GM21515 (cell line): ENCODE data around the gene TSSC4.

Experiments used
- ATAC-seq: cut with Tn5 transposase; IDR thresholded peaks from one replicate; pipeline ENCODE4 v1.9.1; 2021; ENCODE audit not compliant: unreplicated experiment

The TSSC4 gene

GRCh38 chr11:2385156-2386151 lies 15.1 kb upstream of the TSSC4 start:
- ATAC-seq: peak; percentile 31

DNA sequence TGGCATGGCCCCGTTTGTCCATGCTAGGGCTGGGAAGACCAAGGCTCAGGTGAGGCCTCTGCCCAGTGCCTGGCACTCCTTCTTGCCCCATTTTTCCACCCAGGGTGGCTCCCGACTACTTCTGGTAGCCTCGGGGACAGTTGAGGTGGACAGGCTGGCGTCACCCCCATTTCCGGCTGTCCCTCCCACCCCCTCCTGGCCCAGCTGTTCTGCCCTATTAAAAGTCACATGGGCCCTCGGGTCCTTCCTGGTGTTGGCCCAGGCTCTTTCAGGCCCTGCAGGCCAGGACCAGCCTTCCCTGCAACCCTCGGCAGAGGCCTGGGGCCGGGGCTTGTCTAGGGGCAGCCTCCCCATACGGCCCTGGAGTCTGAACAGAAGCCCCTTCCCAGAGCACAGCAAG lies 14.0 kb upstream of the TSSC4 start:
- no peak for ATAC-seq

- ATAC-seq: no peak
Observed at GRCh38 chr11:2387266-2387987, 13.1 kb upstream of the TSSC4 start.

- ATAC-seq: no peak
Observed at GRCh38 chr11:2388431-2389376, 11.8 kb upstream of the TSSC4 start.

GRCh38 chr11:2389377-2390026 lies 11.0 kb upstream of the TSSC4 start:
- ATAC-seq: no peak

DNA sequence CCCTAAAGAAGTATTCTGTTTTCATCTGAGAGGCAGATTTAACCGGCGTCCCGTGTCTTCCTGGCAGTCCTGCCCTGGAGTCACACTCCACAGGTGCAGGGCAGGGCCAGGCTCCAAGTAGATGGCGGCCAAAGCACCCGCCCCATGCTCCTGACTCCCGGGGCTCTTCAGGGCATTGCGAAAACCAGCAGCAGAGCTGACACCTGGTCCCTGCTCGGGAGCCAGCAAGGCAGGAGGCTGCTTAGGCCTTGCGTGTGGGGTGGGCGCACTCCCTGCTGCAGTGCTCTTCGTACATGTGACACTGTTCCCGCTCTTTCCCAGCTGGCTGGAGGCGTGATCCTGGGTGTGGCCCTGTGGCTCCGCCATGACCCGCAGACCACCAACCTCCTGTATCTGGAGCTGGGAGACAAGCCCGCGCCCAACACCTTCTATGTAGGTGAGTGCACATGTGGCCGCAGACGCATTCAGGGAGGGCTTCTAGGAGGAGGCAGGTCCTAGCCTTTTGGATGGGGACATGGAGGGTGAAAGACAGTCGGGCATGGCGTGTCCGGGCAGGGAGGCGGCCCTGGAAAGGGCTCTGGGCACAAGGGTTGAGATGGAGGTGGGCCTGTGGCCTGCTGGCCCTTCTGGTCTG lies 10.3 kb upstream of the TSSC4 start:
- no peak for ATAC-seq

- ATAC-seq: no peak
Observed at GRCh38 chr11:2390725-2391151, 9.8 kb upstream of the TSSC4 start.

GRCh38 chr11:2391181-2391975 lies 9.2 kb upstream of the TSSC4 start:
- no peak for ATAC-seq

GRCh38 chr11:2392241-2392959 lies 8.2 kb upstream of the TSSC4 start:
- ATAC-seq: no peak

DNA sequence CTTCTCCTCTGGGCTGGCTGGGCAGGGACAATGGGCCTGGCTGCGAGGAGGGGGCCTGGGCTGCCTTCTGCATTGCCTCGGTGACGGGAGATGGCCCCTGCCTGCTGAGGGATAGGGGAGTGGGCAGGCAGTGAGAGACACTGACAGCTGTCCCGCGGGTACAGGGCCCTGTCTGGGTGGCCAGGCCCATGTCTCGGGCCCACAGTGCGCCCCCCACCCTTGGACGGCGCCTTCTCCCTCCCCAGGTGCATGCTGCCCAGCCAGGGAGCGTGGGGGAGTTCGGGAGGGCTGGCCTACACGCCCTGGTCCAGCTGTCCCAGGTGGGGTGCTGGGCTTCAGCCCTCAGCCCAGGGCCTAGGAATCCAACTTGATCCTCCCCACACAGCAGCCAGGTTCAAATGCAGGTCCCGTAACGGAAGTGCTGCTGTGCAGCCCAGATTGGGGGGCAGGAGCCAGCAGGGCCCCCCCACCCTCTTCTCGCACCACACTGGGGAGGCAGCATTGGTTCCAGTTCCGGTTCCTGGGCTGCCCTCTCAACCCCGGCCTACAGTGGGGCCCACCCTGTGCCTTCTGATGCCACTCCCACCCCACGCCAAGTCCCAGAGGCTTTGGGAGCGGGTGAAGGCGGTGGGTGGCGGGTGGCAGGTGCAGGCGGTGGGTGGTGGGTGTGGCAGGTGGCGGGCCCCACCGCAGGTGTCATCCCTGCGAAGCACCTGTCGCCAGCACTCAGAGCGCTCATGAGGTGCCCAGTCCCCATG lies 7.3 kb upstream of the TSSC4 start:
- no peak for ATAC-seq

DNA sequence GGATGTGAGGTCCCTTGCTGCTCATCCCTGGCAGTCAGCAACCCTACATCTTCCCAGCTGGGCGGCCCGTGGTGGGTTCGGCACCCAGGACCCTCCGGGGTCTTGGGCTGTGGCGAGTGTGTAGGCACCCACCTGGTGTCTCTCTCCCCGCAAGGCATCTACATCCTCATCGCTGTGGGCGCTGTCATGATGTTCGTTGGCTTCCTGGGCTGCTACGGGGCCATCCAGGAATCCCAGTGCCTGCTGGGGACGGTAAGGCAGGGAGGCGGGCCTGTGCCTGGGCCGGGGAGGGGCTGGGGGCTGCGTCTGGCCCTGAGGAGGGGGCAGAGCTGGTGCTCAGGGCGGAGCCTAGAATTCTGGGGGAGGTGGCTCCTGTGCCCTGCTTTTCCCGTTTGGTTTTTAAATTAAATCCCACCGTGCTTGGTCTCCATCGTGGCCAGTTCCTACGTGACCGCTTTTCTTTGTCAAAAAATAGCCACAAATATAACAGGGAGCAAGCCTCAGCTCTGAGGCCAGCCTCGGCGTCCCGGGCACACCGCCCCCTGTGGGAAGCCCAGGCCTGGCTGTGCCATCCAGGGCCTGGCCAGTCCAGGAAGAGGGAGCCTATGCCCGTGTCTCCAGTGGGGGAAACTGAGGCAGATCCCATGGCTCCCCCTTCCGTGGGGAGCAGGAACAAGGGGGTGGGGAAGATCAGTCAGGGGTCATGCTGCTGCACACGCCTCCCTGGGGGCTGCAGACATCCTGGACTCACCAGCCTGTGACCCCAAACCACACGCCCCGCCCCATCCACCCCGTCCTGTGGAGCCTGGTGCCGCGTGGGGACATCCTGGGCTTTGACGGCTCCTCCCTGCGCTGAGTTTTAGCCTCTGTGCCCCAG lies 6.4 kb upstream of the TSSC4 start:
- no peak for ATAC-seq

GRCh38 chr11:2394818-2395105 lies 5.8 kb upstream of the TSSC4 start:
- ATAC-seq: no peak

GRCh38 chr11:2395211-2395730 lies 5.3 kb upstream of the TSSC4 start:
- no peak for ATAC-seq

GRCh38 chr11:2395856-2396255 lies 4.7 kb upstream of the TSSC4 start:
- ATAC-seq: no peak

GRCh38 chr11:2396471-2396870 lies 4.1 kb upstream of the TSSC4 start:
- ATAC-seq: no peak

- no peak for ATAC-seq
Observed at GRCh38 chr11:2397005-2397404, 3.5 kb upstream of the TSSC4 start.
